ENCODE data around the gene KLHL29.

- TF ChIP-seq, protein P1, sequence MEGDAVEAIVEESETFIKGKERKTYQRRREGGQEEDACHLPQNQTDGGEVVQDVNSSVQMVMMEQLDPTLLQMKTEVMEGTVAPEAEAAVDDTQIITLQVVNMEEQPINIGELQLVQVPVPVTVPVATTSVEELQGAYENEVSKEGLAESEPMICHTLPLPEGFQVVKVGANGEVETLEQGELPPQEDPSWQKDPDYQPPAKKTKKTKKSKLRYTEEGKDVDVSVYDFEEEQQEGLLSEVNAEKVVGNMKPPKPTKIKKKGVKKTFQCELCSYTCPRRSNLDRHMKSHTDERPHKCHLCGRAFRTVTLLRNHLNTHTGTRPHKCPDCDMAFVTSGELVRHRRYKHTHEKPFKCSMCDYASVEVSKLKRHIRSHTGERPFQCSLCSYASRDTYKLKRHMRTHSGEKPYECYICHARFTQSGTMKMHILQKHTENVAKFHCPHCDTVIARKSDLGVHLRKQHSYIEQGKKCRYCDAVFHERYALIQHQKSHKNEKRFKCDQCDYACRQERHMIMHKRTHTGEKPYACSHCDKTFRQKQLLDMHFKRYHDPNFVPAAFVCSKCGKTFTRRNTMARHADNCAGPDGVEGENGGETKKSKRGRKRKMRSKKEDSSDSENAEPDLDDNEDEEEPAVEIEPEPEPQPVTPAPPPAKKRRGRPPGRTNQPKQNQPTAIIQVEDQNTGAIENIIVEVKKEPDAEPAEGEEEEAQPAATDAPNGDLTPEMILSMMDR (IDR thresholded peaks at IDR 0.05) = no peak
- TF ChIP-seq POLR2A (IDR thresholded peaks at IDR 0.05) (no peak), EP300 (IDR thresholded peaks at IDR 0.05) (peak in 1 of 2 donors; percentile 34)
These were observed 204.3 kb downstream of the KLHL29 start for GRCh38 chr2:23589220-23589647.

Data from tibial nerve (tissue), 4 donors.